Muscle layer of duodenum (tissue), 2 donors: Measurements from ENCODE around the gene ALDH1L1.

Experiments used
- H3K27ac ChIP-seq: one replicate; pipeline ENCODE4 v1.7.0; 2013; ENCODE audit warnings: mild to moderate bottlenecking, low read length
- H3K27me3 ChIP-seq: one replicate; pipeline ENCODE4 v1.7.0; 2013; ENCODE audit warnings: low read depth, mild to moderate bottlenecking, control low read depth, low read length
- H3K36me3 ChIP-seq, 2 donors: one replicate each; pipeline ENCODE4 v1.7.0; 2013; ENCODE audit warnings: low read length in 2 of 2, control low read depth in 1 of 2, mild to moderate bottlenecking in 1 of 2; ENCODE audit not compliant: insufficient read depth in 2 of 2, control insufficient read depth in 1 of 2
- H3K4me1 ChIP-seq, 2 donors: one replicate each; pipeline ENCODE4 v1.7.0; 2013; ENCODE audit warnings: low read length in 2 of 2, mild to moderate bottlenecking in 2 of 2, control low read depth in 1 of 2, moderate library complexity in 1 of 2; ENCODE audit not compliant: insufficient read depth in 2 of 2, control insufficient read depth in 1 of 2
- H3K4me3 ChIP-seq, 2 donors: one replicate each; pipeline ENCODE4 v1.7.0; 2013; ENCODE audit warnings: low read length in 2 of 2, low read depth in 1 of 2, mild to moderate bottlenecking in 1 of 2
- H3K9me3 ChIP-seq, 2 donors: one replicate each; pipeline ENCODE4 v1.7.0; 2013; ENCODE audit warnings: low read length in 2 of 2, control low read depth in 1 of 2, mild to moderate bottlenecking in 1 of 2; ENCODE audit not compliant: control insufficient read depth in 1 of 2
- donor health status: healthy.

ALDH1L1 gene

DNA sequence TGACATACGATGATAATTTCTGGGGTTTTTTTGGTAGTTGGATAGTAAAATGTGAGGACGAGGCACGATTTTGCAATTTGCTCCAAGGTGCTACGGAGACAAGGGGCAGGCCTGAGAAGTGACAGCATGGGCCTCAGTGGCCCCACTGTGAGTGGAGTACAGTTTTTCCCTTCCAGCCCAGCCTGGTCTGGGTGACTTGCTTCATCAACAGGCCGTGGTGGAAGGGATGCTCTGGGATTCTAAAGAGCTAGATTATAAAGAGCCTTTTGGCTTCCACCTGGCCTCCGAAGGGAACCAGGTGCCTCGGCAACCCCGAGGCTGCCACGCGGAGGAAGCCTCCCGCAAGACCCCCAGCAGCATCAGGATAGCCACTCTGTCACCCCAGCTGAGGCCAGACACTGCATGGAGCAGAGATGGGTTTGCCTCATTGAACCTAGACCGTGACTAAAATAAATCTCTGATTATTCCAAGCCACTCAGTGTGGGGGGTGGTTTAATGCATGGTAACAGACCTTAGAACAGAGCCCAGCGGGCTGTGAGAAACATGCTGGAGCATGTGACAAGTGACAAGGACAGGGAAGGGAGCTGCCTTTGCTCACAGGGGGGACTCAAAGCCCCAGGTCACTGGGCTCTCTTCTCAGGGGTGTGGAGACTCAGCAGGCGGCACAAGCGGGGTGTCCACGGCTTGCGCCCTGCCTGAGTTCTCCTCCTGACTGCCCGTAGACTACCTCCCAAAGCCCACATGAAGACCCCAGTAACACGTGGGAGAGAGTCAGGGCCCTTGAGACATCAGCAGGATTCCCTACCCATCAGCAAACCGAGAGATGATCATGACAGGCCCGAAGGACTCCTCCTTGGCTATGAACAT is 73.8 kb downstream of the ALDH1L1 start:
- Histone ChIP-seq H3K27ac (no peak overlapping the region), H3K4me1 (peaks cover 2 to 13% of the 10 kb centered on the region in 2 donors), H3K9me3 (no peaks in the 10 kb centered on the region), H3K4me3 (no peak overlapping the region), H3K36me3 (no peaks in the 10 kb centered on the region), H3K27me3 (no peaks in the 10 kb centered on the region)

DNA sequence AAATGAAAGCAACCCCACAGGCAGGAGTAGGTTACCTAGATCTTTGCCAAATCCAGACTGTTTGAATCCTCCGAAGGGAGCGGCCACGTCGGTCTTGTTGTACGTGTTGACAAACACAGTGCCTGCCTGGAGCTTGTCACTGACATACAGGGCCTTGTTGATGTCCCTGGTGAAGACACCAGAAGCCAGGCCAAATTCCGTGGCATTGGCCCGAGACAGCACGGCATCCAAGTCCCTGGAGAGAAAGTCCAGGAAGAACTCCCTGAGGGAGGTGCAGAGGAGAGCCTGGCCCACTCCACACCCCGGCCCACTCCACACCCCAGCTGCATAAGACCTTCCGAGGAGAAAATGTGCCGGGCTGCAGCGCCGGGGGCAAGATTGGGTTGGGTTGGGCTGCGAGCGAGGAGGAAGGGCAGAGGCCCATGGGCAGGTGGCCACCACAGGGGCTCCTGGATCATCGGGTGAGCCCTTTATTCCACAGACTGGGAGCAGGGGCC is 74.6 kb downstream of the ALDH1L1 start:
- Histone ChIP-seq H3K27ac (no peak overlapping the region), H3K27me3 (no peaks in the 10 kb centered on the region), H3K4me1 (peaks cover 2 to 13% of the 10 kb centered on the region in 2 donors), H3K4me3 (no peak overlapping the region), H3K36me3 (no peaks in the 10 kb centered on the region), H3K9me3 (no peaks in the 10 kb centered on the region)

GRCh38 chr3:126104742-126105605 is 75.4 kb downstream of the ALDH1L1 start:
- Histone ChIP-seq H3K4me1 (peaks cover 2 to 13% of the 10 kb centered on the region in 2 donors), H3K27ac (no peak overlapping the region), H3K4me3 (no peak overlapping the region), H3K27me3 (no peaks in the 10 kb centered on the region), H3K36me3 (no peaks in the 10 kb centered on the region), H3K9me3 (no peaks in the 10 kb centered on the region)

- Histone ChIP-seq H3K27me3 (no peaks in the 10 kb centered on the region), H3K36me3 (no peaks in the 10 kb centered on the region), H3K9me3 (no peaks in the 10 kb centered on the region), H3K4me1 (peaks cover 2 to 13% of the 10 kb centered on the region in 2 donors), H3K27ac (no peak overlapping the region), H3K4me3 (no peak overlapping the region)
Measured at GRCh38 chr3:126104028-126104635, 76.3 kb downstream of the ALDH1L1 start.

DNA sequence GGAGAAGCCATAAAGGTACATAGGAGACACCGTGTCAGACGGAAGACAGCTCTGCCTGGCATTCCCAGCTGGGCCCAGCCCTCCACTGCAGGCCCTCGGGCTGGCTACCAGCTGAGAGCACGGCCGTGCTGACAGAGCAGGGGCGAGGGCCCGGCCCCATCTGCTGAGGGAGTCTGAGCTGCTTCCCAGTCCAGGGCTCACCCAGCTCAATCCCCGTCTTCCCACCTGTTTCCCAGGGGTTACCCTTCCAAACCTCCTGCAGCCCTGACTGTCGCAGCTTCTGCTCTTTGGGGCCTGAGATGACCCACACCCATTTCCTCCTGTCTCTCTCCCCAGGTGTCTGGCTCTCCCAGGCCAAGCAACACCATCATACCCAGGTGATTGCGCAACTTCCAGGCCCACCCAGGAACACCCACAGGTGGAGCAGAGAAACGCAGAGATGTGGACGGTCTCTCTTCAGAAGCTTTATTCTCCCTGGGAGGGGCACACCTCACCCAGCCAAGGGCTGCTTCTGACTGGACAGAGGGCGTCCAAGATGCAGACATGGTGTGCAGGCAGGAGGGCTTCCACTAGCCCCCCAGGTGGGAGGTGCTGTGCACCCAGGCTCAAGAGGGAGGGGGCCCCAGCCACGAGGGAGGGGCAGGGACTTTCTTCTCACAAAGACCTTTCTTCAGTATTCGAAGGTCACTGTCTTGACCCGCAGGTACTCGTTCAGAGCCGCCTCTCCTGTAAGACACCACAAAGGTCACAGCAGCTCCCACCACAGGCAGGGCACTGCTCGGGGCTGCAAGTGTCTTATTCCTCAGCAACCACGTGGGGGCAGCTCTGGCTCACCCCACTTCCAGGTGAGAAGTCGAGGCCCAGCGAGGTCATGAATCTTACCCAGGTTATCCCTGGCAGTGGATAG is 77.0 kb downstream of the ALDH1L1 start:
- Histone ChIP-seq H3K36me3 (no peaks in the 10 kb centered on the region), H3K4me1 (peaks cover 2 to 13% of the 10 kb centered on the region in 2 donors), H3K9me3 (no peaks in the 10 kb centered on the region), H3K27me3 (no peaks in the 10 kb centered on the region), H3K4me3 (no peak overlapping the region), H3K27ac (no peak overlapping the region)

DNA sequence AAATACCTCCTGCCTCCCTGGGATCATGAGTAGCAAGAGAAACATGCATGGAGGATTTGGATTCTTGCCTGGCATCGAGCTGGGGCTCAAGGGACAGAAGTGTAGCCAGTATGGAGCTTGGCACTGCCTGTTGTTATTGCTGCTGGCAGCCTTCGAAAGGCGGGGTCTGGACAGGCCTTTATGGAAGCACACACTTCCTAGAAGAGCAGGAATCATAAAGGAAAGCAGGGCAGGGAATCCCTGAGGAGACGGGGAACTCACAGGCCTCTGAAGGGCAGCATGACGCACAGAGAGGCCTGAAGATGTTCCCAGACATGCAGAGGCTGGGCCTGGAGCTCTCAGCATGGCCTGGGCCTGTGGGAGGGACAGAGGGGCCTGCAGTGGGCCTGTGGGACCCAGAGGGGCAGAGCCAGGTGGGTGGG is 77.8 kb downstream of the ALDH1L1 start:
- Histone ChIP-seq H3K4me1 (peaks cover 2 to 13% of the 10 kb centered on the region in 2 donors), H3K27me3 (no peaks in the 10 kb centered on the region), H3K4me3 (no peak overlapping the region), H3K36me3 (no peaks in the 10 kb centered on the region), H3K9me3 (no peaks in the 10 kb centered on the region), H3K27ac (no peak overlapping the region)

- H3K27me3 ChIP-seq, result no peaks in the 10 kb centered on the region
- no peaks in the 10 kb centered on the region for H3K9me3 ChIP-seq
- H3K36me3 ChIP-seq, result no peaks in the 10 kb centered on the region
- H3K27ac ChIP-seq, result no peak overlapping the region
- peaks cover 2 to 13% of the 10 kb centered on the region in 2 donors for H3K4me1 ChIP-seq
- H3K4me3 ChIP-seq, result no peak overlapping the region
Measured at GRCh38 chr3:126102011-126102410, 78.4 kb downstream of the ALDH1L1 start.

DNA sequence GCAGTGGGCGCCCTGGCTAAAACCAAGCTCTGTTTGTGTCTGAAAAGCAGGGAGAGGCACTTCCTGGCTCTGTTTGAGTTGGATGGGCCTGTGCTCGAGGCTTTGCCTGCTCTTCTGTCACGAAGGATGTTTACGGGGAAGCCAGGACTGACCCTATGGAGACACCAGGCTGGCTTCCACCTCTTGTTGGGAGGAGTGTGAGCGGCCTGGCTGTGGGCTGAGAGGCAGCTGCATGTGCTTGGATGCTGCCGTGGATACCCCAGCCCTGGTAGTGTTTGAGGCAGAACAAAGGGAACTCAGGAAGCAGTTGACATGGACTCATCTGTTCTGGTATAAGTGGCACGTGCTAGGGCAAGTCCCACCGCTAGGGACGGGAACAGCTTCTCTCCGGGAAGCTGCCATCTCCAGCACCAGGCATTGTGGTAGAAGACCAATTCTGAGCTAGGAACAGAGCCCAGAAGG is 78.8 kb downstream of the ALDH1L1 start:
- no peaks in the 10 kb centered on the region for H3K36me3 ChIP-seq
- H3K4me3 ChIP-seq, result no peak overlapping the region
- H3K27ac ChIP-seq, result no peak overlapping the region
- no peaks in the 10 kb centered on the region for H3K9me3 ChIP-seq
- H3K27me3 ChIP-seq, result no peaks in the 10 kb centered on the region
- H3K4me1 ChIP-seq, result peaks cover 2 to 13% of the 10 kb centered on the region in 2 donors

DNA sequence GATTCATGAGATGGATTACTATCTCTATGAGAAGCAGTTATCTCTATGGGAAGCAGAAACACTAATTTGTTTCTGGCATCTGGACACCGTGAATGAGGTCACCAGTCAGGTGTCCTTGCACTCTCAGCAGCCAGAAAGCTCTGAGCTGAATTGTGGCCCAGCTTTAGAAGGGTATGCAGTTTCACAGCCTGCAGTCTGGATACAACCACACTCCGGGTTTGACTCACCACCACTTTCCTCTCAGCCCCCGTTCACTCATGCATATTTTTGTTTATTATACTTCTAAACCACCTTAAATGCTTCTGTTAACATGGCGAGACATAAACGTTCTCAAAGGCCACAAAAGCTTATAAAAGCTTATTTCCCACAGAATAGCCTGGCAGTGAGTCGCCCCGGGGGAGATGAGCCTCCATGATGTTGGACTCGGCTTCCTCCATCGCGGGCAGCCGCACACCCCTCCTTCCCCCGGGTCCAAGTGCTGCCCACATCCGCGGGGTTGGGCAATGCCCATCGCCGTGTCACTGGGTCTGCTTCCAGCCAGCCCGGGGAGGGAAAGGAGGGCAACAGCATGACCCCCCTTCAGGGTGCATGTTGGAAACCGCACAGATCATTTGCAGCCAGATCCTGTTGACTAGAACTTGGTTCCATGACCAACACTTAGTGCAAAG is 79.6 kb downstream of the ALDH1L1 start:
- Histone ChIP-seq H3K4me3 (no peak overlapping the region), H3K27me3 (no peaks in the 10 kb centered on the region), H3K36me3 (no peaks in the 10 kb centered on the region), H3K27ac (no peak overlapping the region), H3K9me3 (peaks cover 0 to 5% of the 10 kb centered on the region in 2 donors), H3K4me1 (peaks cover 2 to 13% of the 10 kb centered on the region in 2 donors)

DNA sequence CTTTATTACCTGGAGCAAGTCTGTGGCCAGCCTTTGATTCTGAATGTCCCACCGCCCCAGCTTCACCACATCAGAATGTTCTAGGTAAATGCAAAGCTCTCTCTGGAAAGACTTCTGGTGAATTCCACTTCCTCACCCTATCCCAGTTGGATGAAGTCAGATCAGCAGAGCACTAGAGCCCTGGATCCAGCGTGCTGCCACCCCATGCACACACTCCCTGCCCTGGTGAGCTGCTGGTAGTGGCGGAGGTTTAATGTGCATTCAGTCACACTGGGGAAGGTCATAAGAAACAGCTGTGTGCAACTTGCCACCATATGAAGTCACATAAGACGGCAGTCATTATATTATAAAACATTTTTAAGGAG is 80.1 kb downstream of the ALDH1L1 start:
- Histone ChIP-seq H3K4me1 (peaks cover 2 to 13% of the 10 kb centered on the region in 2 donors), H3K36me3 (no peaks in the 10 kb centered on the region), H3K4me3 (no peak overlapping the region), H3K27ac (no peak overlapping the region), H3K27me3 (no peaks in the 10 kb centered on the region), H3K9me3 (peaks cover 0 to 5% of the 10 kb centered on the region in 2 donors)
